GM19099 (cell line): ENCODE results near the gene GNPTAB.

Experiments used
- POLR2A ChIP-seq: IDR thresholded peaks from 3 replicates; pipeline ENCODE4 v1.6.1; 2011; ENCODE audit warnings: low read depth; ENCODE audit not compliant: insufficient read length; ENCODE audit errors: extremely low read depth

GNPTAB gene

GRCh38 chr12:101706403-101706802 is 124.4 kb downstream of the GNPTAB start:
- TF ChIP-seq POLR2A = no peak

DNA sequence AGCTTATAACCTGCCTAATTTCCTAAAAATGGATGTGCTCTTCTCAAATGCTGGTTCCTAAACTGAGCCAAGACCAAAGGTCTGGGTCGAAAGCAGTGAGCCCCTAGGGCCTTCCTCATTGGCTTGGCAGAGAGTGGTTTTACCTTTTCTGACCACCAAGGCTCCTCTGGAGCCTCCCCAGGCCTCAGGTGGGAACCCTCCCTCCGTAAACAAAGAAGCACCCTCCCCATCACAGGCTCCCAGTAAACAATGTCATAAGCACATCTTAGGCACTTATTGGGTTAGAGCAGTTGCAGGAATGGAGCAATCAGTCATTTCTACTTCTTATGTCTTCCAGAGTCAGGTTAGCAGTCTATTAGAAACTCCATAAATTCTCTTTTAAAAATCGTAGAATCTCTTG is 127.3 kb downstream of the GNPTAB start:
- no peak for TF ChIP-seq POLR2A

DNA sequence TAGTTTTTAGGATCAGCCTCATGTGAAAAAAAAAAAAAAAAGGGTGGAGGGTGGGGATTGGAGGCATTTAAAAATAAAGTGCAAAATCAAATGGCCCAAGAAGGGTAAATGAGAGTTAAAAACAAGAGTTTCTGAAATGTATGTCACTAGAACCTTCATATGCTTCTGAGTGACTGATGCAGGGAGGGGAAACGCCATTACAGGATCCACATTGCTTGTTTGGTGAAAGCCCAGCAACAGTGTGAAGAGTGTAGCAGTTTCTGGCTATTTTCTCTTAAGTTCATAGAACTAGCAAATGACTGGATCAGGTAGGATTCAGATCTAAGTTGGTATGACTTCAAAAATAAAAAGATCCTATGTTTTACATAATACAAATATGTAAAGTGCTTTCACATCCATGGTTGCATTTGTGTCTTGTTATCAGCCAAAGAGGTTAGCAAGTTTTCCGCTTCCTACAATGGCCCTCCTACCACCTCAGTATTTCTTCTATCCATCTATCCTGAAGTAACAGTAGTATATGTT is 130.4 kb downstream of the GNPTAB start:
- no peak for TF ChIP-seq POLR2A

GRCh38 chr12:101698800-101699347 is 131.9 kb downstream of the GNPTAB start:
- no peak for TF ChIP-seq POLR2A

DNA sequence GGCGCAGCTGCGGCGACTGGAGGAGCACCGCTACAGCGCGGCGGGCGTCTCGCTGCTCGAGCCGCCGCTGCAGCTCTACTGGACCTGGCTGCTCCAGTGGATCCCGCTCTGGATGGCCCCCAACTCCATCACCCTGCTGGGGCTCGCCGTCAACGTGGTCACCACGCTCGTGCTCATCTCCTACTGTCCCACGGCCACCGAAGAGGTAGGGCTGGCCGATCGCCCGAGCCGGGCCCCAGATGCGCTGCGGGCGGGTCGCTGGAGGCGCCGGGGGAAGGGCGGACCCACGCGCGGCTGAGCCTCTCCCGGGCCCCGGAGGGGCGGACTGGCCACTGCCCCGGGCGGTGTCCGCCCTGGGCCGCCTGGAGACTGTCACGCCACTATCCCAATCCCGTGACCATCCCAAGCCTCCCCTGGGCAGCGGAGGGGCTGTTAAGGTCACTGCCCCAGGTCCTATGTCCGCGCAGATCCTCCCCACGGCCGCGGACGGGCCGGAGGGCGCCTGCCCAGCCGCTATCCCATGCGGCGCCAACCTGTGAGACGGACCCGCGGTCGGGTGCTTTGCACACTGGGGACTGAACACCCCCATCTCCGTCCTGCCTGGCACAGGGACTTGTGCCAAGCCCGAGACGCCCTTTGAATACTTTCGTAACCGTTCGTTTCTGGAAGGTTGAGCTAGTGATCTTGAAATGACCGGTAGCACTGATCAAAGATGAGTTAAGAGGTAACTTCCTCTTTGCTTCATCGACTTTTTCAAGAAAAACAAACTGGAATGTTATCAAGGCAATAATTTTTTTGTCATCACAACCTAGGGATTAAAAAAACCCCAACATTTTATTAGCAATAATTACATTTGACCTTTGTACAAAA is 132.6 kb downstream of the GNPTAB start:
- TF ChIP-seq POLR2A = no peak

GRCh38 chr12:101697197-101697929 is 133.4 kb downstream of the GNPTAB start, which contains the start of gene CHPT1:
Gene CHPT1, plus strand, starts transcription at chr12:101697640. Its CDS starts 222 bp downstream, at chr12:101697862.
- peak; percentile 67 for TF ChIP-seq POLR2A

GRCh38 chr12:101696251-101697196 is 134.2 kb downstream of the GNPTAB start:
- TF ChIP-seq POLR2A = no peak

DNA sequence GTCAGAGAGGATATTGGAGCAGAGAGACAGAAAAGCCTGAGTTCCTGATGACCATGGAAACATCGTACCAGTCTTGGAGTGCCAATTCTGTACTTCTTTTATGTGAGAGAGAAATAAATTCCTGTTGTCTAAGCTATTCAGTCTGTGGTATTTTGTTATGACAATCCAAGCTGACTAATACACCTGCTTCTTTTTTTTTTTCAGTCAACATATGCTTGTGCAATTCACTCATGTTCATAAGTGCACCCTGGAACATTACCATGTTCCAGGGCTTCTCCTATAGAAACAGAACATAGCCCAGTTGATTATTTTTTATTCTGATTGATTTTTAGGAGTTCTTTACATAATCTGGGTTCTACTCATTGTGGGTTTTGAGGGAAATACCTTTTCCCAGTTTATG is 135.1 kb downstream of the GNPTAB start:
- TF ChIP-seq POLR2A = no peak
